ENCODE data around the gene VSIG10L.

DNA sequence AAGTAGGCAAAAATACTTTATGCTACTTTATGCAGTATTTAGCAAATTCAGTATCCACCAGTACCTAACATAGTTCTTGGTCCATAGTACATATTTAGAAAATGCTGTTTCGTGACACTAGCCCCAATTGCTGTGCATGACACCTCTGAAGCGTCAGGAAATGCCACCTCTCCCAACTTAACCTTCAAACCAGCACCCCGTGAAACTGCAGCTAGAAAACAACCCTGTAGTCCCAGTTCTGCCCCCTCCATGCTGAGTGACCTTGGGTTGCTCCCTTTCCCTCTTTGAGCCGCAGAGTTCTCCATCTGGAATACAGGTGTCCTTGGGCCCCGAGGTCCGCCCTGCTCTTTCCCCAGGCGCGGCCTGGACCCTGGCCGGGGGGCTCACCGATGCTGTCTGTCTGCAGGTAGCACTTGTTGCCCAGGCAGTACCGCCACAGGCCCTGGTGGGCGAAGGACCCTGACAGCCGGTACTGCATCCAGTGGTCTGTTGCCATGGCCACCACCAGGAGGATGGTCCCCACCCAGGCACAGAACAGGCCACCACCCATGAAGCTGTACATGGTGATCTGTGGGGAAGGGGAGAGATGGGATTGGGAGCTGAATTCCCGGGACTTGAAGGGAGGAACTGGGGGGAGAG lies 45.1 kb upstream of the VSIG10L start:
- TF ChIP-seq EZH2phosphoT487 (IDR thresholded peaks at IDR 0.05; ENCODE audit: insufficient read depth, low read depth), result no peak
- no peak for TF ChIP-seq EZH2 (IDR thresholded peaks at IDR 0.05; ENCODE audit: insufficient read depth, poor library complexity, severe bottlenecking)
